DND-41 (cell line): ENCODE measurements around the gene HARS2.

Experiments used
- ATAC-seq: fragments of 200-7000 bp; cut with Tn5 transposase; 3 replicates; pipeline ENCODE4 v1.9.1; 2021; ENCODE audit warnings: low read depth; ENCODE audit not compliant: insufficient read depth
- DNase-seq: peaks from one replicate; pipeline ENCODE4 v3.0.0-alpha.2; 2020
- H2AFZ ChIP-seq: 2 replicates; pipeline ENCODE4 v1.6.0; 2012; ENCODE audit warnings: low read depth, low read length
- H3K27ac ChIP-seq: 2 replicates; pipeline ENCODE4 v1.5.1; 2012; ENCODE audit warnings: low read length, inconsistent platforms
- H3K27me3 ChIP-seq: fragments of 200-600 bp; sonication (generic); 2 replicates; pipeline ENCODE4 v1.6.0; 2012; ENCODE audit warnings: low read length, mild to moderate bottlenecking, inconsistent platforms; ENCODE audit not compliant: insufficient read depth, poor library complexity
- H3K36me3 ChIP-seq: 2 replicates; pipeline ENCODE4 v1.5.1; 2012; ENCODE audit warnings: low read length, inconsistent platforms; ENCODE audit not compliant: insufficient read depth
- H3K4me1 ChIP-seq: 2 replicates; pipeline ENCODE4 v1.5.1; 2012; ENCODE audit warnings: mild to moderate bottlenecking, low read length; ENCODE audit not compliant: insufficient read depth
- H3K4me2 ChIP-seq: 2 replicates; pipeline ENCODE4 v1.6.0; 2012; ENCODE audit warnings: mild to moderate bottlenecking, moderate library complexity, low read length, inconsistent platforms; ENCODE audit not compliant: insufficient read depth
- H3K4me3 ChIP-seq, 2 experiments: fragments of 200-600 bp in 1 of 2; shearing (Covaris generic) in 1 of 2; 2 replicates each; pipeline ENCODE4 v1.5.1; 2012 to 2016; ENCODE audit warnings: inconsistent platforms in 2 of 2, low read length in 2 of 2, mild to moderate bottlenecking in 2 of 2, low read depth in 1 of 2, moderate library complexity in 1 of 2
- H3K79me2 ChIP-seq: 2 replicates; pipeline ENCODE4 v1.6.0; 2012; ENCODE audit warnings: low read length, inconsistent platforms; ENCODE audit not compliant: insufficient read depth
- H3K9ac ChIP-seq: 2 replicates; pipeline ENCODE4 v1.6.0; 2012; ENCODE audit warnings: low read depth, mild to moderate bottlenecking, inconsistent platforms, low read length, moderate library complexity
- H3K9me3 ChIP-seq: 2 replicates; pipeline ENCODE4 v1.5.1; 2012; ENCODE audit warnings: low read length, moderate library complexity, mild to moderate bottlenecking, inconsistent platforms; ENCODE audit not compliant: insufficient read depth, severe bottlenecking
- H4K20me1 ChIP-seq: 2 replicates; pipeline ENCODE4 v1.6.0; 2012; ENCODE audit warnings: low read length; ENCODE audit not compliant: insufficient read depth
- EZH2 ChIP-seq: IDR thresholded peaks from 3 replicates; pipeline ENCODE4 v1.6.1; 2012; ENCODE audit warnings: borderline replicate concordance, low read depth, mild to moderate bottlenecking, moderate library complexity, low read length, inconsistent platforms; ENCODE audit not compliant: severe bottlenecking
- TF ChIP-seq, protein P1 (sequence below): IDR thresholded peaks from 2 replicates; pipeline ENCODE4 v1.5.1; 2012; ENCODE audit warnings: borderline replicate concordance, low read length, moderate library complexity, mild to moderate bottlenecking; ENCODE audit not compliant: poor library complexity, severe bottlenecking; ENCODE audit errors: extremely low read depth

Gene HARS2

DNA sequence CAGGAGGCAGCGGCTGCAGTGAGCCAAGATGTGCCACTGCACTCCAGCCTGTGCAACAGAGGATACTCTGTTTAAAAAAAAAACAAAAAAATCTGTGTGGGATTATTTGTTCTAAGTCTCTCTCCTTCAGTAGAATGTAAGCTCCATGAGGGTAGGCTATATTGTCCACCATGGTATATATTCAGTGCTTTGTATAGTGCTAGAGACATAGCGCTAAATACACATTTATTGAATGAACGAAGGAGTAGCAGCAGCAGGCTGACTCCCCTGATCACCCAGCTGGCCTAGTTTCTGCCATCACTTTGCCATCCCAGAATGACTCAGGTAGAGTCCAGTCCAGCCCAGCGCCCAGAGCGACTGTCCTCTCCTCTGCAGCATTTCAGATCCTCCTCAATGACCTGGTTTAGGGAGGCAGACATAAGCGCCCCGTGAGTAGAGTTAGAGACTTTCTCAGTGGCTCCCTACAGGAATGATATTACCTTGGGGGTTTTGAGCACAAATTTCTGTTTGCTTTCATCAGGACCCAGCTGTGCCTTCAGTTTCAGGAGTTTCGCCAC is 801 bp upstream of the HARS2 start:
- Histone ChIP-seq H3K27ac (peak overlapping the region; percentile 83), H3K9me3 (no peaks in the 10 kb centered on the region), H3K27me3 (no peaks in the 10 kb centered on the region), H3K9ac (peak overlapping the region; percentile 95), H3K4me2 (peak overlapping the region; percentile 96), H3K79me2 (peaks cover 60% of the 10 kb centered on the region), H2AFZ (peak overlapping the region; percentile 85), H4K20me1 (no peaks in the 10 kb centered on the region), H3K4me1 (peaks cover 42% of the 10 kb centered on the region), H3K4me3 (peak overlapping the region; percentile 81 to 99; a peak in 3 of 4 replicates), H3K36me3 (peaks cover 61% of the 10 kb centered on the region)
- ATAC-seq = no peak
- no peak for DNase-seq
- no peak for TF ChIP-seq EZH2
- TF ChIP-seq, protein P1, sequence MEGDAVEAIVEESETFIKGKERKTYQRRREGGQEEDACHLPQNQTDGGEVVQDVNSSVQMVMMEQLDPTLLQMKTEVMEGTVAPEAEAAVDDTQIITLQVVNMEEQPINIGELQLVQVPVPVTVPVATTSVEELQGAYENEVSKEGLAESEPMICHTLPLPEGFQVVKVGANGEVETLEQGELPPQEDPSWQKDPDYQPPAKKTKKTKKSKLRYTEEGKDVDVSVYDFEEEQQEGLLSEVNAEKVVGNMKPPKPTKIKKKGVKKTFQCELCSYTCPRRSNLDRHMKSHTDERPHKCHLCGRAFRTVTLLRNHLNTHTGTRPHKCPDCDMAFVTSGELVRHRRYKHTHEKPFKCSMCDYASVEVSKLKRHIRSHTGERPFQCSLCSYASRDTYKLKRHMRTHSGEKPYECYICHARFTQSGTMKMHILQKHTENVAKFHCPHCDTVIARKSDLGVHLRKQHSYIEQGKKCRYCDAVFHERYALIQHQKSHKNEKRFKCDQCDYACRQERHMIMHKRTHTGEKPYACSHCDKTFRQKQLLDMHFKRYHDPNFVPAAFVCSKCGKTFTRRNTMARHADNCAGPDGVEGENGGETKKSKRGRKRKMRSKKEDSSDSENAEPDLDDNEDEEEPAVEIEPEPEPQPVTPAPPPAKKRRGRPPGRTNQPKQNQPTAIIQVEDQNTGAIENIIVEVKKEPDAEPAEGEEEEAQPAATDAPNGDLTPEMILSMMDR = no peak

DNA sequence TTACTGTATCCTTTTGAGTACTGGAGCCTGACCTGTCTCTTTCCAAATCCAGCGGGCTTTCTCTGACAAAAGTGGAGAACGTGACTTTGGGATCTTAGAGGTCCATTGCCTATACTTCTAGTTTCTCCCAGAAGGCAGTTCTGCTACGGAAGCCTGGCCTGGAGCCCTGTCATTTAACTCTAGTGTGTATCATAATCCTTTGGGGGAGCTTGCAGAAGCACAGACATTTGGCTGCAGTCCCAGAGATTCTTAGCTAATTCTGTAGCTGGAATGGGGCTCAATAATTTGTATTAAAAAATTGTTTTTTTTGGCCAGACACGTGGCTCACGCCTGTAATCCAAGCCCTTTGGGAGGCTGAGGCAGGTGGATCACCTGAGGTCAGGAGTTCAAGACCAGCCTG is 3.0 kb downstream of the HARS2 start:
- ATAC-seq (no peak), DNase-seq (no peak)
- no peak overlapping the region for H3K4me3 ChIP-seq
- H3K9ac ChIP-seq = no peak overlapping the region
- no peak overlapping the region for H2AFZ ChIP-seq
- H3K4me1 ChIP-seq = peaks cover 32% of the 10 kb centered on the region
- H3K36me3 ChIP-seq = peaks cover 72% of the 10 kb centered on the region
- TF ChIP-seq, protein P1 = no peak
- no peak for TF ChIP-seq EZH2
- H4K20me1 ChIP-seq = no peaks in the 10 kb centered on the region
- H3K27me3 ChIP-seq = no peaks in the 10 kb centered on the region
- H3K79me2 ChIP-seq = peaks cover 51% of the 10 kb centered on the region
- no peak overlapping the region for H3K4me2 ChIP-seq
- no peaks in the 10 kb centered on the region for H3K9me3 ChIP-seq
- no peak overlapping the region for H3K27ac ChIP-seq

DNA sequence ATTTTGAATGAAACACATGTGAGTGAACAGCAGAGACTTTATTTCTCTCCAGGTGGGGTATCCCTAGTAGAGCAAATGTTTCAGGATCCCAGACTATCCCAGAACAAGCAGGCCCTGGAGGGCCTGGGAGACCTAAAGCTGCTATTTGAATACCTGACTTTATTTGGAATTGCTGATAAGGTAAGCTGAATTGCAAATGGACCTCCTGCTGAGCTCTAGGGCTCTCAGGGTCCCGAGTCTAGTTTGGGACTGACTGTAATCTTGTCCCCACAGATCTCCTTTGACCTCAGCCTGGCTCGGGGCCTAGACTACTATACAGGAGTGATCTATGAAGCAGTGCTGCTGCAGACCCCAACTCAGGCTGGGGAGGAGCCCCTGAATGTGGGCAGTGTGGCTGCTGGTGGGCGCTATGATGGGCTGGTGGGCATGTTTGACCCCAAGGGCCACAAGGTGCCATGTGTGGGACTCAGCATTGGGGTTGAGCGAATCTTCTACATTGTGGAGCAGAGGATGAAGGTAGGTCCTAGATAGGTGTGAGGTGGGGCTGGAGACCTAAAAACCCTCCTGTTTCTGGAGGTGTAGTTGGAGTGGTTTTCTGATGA is 5.7 kb downstream of the HARS2 start:
- ATAC-seq (no peak), DNase-seq (no peak)
- Histone ChIP-seq H2AFZ (no peak overlapping the region), H3K9ac (no peak overlapping the region), H3K4me1 (peaks cover 34% of the 10 kb centered on the region), H3K27me3 (no peaks in the 10 kb centered on the region), H3K27ac (no peak overlapping the region), H3K4me2 (no peak overlapping the region), H3K79me2 (peaks cover 42% of the 10 kb centered on the region), H3K36me3 (peaks cover 77% of the 10 kb centered on the region), H3K9me3 (no peaks in the 10 kb centered on the region), H3K4me3 (no peak overlapping the region), H4K20me1 (peaks cover 5% of the 10 kb centered on the region; the same call in 1 of the 2 replicates)
- no peak for TF ChIP-seq EZH2
- TF ChIP-seq, protein P1 = no peak
